GM18499 (cell line): ENCODE results near the gene FCN2.

Experiments used
- ATAC-seq: cut with Tn5 transposase; IDR thresholded peaks from one replicate; pipeline ENCODE4 v1.9.1; 2021; ENCODE audit warnings: moderate number of reproducible peaks; ENCODE audit not compliant: insufficient read depth, unreplicated experiment

Gene FCN2

GRCh38 chr9:134880484-134881312 lies at the start of gene FCN2:
FCN2 (plus strand) TSS chr9:134880810; CDS start chr9:134880822, 12 bp downstream.
- ATAC-seq = no peak

DNA sequence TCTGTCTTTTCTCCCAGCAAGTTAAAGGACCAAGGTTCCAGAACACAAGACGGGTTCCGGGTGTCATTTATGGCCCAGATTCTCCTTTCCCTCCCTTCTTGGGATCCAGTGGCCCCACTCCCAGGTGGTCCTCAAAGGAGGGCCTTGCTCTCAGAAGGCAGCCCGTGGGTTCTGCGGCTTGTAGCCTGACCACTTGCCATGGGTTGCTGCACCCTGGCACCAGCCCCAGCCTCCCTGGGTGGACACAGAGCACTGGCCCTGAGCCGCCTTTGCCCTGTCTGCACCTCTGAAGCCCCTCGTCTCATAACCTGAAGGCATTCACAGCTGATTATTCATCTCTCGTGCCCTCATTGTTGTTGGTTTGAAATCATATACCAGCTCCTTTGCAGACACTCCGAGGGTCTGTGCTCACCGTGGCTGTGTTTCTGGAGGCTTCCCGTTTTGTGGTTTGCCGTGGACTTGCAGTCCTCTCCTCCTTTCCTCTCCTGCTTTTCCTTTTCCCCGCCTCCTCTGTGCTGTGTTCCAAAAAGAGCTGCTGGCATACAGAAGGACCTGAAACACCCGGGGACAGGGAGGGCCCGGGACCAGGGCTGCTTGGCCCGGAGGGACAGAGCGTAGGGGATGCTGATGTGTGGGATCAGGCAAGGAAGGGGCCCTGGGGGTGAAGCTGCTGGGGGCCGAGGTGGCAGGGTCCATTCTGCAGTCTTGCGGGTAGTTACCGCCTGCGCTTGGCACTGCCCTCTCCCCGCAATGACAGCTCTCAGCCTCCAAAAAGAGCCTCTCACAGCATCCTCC lies 49.5 kb upstream of the FCN2 start:
- ATAC-seq = no peak

DNA sequence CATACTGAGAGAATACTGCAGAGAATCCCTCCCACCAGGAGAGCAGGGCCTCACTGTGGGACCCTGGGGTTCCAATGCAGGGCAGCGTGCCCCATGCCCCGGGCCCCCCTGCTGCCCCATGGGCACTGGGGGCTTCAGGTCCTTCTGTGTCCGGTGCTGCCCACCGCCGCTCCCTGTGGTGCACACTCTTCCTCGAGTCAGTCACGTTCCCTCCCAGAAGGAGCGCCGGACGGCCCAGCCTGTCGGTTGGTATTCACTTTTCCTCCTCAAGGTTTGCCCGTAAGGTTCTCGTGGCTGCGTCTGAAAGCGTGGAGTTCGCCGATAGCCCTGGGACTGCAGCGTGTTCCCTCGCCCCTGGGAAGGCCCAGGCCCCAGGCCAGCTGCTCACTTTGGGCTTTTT lies 48.1 kb upstream of the FCN2 start:
- no peak for ATAC-seq

- no peak for ATAC-seq
These were observed 47.2 kb upstream of the FCN2 start for GRCh38 chr9:134833294-134833880.

DNA sequence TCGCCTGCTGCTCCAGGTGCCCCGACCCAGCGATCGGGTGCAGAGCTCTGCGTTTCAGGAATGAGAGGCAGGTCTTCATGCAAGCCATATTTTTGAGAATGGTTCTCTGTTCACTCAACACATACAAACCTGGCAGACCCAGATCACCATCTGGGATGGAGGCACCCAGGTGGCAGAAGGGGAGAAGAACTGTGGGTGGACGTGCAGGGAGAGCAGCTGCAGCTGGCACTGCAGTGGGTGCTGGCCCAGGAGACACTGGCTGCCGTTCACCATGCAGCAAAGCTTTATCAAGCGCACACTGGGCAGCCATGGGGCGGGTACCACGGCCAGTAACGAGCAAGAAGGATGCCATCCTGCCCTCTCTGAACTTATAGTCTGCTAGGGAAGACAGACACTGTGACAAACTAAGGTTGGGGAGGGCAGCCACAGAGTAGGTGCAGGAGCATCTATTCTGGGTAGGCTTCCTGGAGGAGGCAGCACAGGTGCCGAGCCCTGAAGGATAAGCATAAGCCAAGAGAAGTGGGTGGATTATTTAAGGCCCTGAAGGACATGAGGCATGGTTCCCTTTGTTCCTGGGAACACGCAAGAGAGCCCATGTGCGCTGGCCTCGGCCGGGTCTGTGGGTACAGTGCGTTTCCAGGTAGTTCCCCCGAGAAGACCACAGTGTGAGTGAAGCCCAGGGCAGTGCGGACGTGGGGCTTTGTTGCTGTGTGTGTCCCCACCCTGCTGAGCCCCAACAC lies 46.2 kb upstream of the FCN2 start:
- no peak for ATAC-seq

GRCh38 chr9:134834957-134835419 lies 45.6 kb upstream of the FCN2 start:
- no peak for ATAC-seq

DNA sequence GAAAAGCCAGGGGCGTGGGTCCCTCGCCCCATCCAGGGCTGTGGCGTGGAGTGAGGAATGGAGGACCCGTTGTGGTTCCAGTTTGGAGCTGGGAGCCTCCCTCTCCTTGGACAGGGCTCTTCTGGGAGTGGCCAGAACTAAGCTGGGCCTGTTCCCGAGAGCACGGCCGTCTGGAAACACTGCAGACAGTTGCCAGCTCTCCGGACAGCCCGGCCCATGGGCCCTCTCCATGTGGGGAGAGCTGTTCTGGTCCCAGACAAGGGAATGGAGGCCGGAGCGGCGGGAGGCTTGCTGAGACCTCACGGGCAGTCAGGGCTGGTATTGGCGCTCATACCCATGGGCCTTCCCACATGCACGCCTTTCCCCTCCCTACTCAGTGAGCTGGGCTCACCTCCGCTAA lies 45.2 kb upstream of the FCN2 start:
- ATAC-seq = no peak

- no peak for ATAC-seq
These were observed 44.6 kb upstream of the FCN2 start for GRCh38 chr9:134835987-134836386.

- ATAC-seq = no peak
These were observed 44.1 kb upstream of the FCN2 start for GRCh38 chr9:134836406-134836970.

GRCh38 chr9:134837529-134837928 lies 43.1 kb upstream of the FCN2 start:
- no peak for ATAC-seq

DNA sequence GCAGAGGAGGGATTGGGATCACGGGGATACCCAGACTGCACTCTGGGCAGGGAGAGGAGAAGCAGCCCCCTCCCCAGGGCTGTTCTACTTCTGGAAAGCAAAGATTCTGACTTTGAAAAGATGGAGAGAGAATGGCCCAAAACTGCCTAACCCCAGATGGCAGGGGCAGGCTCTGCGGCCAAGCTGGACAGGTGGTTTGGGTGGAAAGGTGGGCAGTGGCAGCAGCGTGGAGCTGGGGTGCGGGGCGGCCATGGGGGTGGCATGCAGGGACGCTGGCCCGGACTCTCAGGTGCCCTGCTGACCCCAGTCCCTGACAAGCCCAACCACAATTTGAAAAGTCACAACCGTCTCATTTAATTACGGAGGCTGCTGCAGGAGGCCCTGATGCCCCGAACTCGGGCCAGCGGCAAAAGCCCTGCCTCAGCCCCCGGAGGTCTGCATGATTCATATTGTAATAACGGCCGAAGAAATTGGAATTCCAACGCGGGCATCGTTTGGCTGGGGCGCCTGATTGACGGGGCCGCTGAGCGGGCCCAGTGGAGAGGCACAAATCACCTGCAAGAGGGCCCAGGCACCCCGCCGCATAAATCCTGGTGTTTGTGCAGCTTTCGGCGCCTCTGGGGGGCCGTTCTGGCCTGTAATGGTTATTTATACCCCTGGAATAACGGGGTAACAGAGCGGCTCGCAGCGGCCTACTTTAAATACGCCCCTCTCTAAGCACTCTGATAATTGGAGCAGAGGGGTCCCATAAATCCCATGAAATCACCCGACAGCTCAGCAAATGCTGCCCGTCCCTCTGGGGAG lies 41.8 kb upstream of the FCN2 start:
- no peak for ATAC-seq

- no peak for ATAC-seq
These were observed 41.0 kb upstream of the FCN2 start for GRCh38 chr9:134839455-134840125.

- no peak for ATAC-seq
These were observed 40.1 kb upstream of the FCN2 start for GRCh38 chr9:134840511-134840910.

- ATAC-seq = no peak
These were observed 39.3 kb upstream of the FCN2 start for GRCh38 chr9:134841180-134841904.

GRCh38 chr9:134842321-134842720 lies 38.3 kb upstream of the FCN2 start:
- no peak for ATAC-seq

DNA sequence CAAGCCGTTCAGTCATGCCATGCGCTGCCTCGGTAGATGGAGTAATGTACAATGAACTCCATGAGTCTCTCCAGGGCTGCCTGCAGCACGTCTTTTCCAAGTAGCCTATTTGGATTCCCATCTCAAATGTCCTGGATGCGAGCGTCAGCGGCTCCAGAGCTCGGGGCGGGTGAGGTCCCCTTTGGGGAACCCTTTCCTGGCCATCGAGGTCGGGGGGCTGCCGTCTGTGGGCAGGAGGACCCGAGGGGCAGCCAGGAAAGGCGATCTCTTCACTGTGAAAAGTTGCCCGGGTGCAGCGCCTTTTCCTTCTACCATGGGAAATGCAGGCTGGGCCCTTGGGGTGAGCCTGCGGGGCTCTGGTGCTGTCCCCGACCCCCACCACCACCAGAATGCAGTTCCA lies 36.9 kb upstream of the FCN2 start:
- no peak for ATAC-seq

- no peak for ATAC-seq
These were observed 35.8 kb upstream of the FCN2 start for GRCh38 chr9:134844821-134845220.

GRCh38 chr9:134846187-134846586 lies 34.4 kb upstream of the FCN2 start:
- no peak for ATAC-seq
